Endothelial cell of umbilical vein (primary cell): ENCODE data around the gene KDM3B. TPM values are rescaled to one million over a fixed set of nuclear protein-coding genes. Genes with fewer than 3 reads are reported as not detected.
"Not testable (repeated sequence)": the region's sequence is repeated elsewhere in the genome, so short reads cannot be mapped to it uniquely, and the experiment has no call there.

Source experiments
- BruUV-seq: library from RNA; stranded (reverse); fragments of 400-500 nt; replicated peaks from 2 replicates; lab custom pipeline; 2021; lab: Mats Ljungman, UMichigan
- CTCF ChIA-PET: fragments of 300-600, 350-600 bp; sonication (Branson Sonifier 250); formaldehyde crosslinking; loops from one replicate; lab custom pipeline; 2021; ENCODE audit warnings: antibody characterized with exemption, inconsistent platforms; lab: Charles Lee
- POLR2A ChIA-PET: fragments of 300-600, 350-600 bp; sonication (Branson Sonifier 250); formaldehyde crosslinking; loops from one replicate; lab custom pipeline; 2021; ENCODE audit warnings: antibody characterized with exemption, inconsistent platforms; lab: Charles Lee
- DNase-seq: peaks from one replicate; pipeline ENCODE4 v3.0.0-alpha.2; 2011; ENCODE audit warnings: low read depth, low spot score
- FAIRE-seq: peaks from 2 replicates; lab custom pipeline; 2011; peaks lifted over from hg19 to GRCh38; lab: Jason Lieb, UNC
- H2AFZ ChIP-seq: 2 replicates; pipeline ENCODE4 v1.6.0; 2012; ENCODE audit warnings: low read depth, low read length, control low read depth, inconsistent platforms
- H3K27ac ChIP-seq: 2 replicates; pipeline ENCODE4 v1.5.1; 2011; ENCODE audit warnings: low read depth, mild to moderate bottlenecking, control low read depth, low read length, moderate library complexity; ENCODE audit not compliant: insufficient read depth
- H3K27me3 ChIP-seq, 2 experiments: 2 replicates each; pipeline versions ENCODE4 v1.6.0 to v1.6.1; 2011; ENCODE audit warnings: low read length in 2 of 2, mixed read lengths in 1 of 2; ENCODE audit not compliant: control insufficient read depth in 2 of 2, insufficient read depth in 2 of 2
- H3K36me3 ChIP-seq, 2 experiments: 2 replicates in 1 of 2; 3 replicates in 1 of 2; pipeline ENCODE4 v1.5.1; 2011; ENCODE audit warnings: low read length in 2 of 2, mild to moderate bottlenecking in 1 of 2, moderate library complexity in 1 of 2; ENCODE audit not compliant: control insufficient read depth in 2 of 2, insufficient read depth in 2 of 2; ENCODE audit errors: extremely low read depth in 1 of 2
- H3K4me1 ChIP-seq: 3 replicates; pipeline ENCODE4 v1.5.1; 2011; ENCODE audit warnings: mild to moderate bottlenecking, low read length; ENCODE audit not compliant: control insufficient read depth, insufficient read depth; ENCODE audit errors: extremely low read depth
- H3K4me2 ChIP-seq: 2 replicates; pipeline ENCODE4 v1.6.1; 2011; ENCODE audit warnings: low read length, control low read depth, mixed read lengths; ENCODE audit not compliant: insufficient read depth
- H3K4me3 ChIP-seq, 3 experiments: fragments of 200-600 bp in 1 of 3; sonication (generic), shearing (Covaris generic) in 1 of 3; replicated peaks in 1 of 3; 2 replicates each; pipeline ENCODE4 v1.5.1; 2011 to 2016; ENCODE audit warnings: control low read depth in 3 of 3, low read length in 3 of 3, mild to moderate bottlenecking in 2 of 3, inconsistent platforms in 1 of 3, low read depth in 1 of 3, moderate library complexity in 1 of 3; ENCODE audit not compliant: insufficient read depth in 1 of 3
- H3K79me2 ChIP-seq: 2 replicates; pipeline ENCODE4 v1.6.0; 2012; ENCODE audit warnings: low read length, inconsistent platforms; ENCODE audit not compliant: control insufficient read depth, insufficient read depth
- H3K9ac ChIP-seq: replicated peaks from 2 replicates; pipeline ENCODE3; 2011; ENCODE audit warnings: low read length, control low read depth; ENCODE audit not compliant: insufficient read depth; ENCODE audit errors: extremely low read depth
- H3K9me1 ChIP-seq: replicated peaks from 3 replicates; pipeline ENCODE4 v1.6.0; 2011; ENCODE audit warnings: mild to moderate bottlenecking, low read length; ENCODE audit not compliant: control insufficient read depth, insufficient read depth; ENCODE audit errors: extremely low read depth
- H3K9me3 ChIP-seq: replicated peaks from 2 replicates; pipeline ENCODE4 v1.5.1; 2012; ENCODE audit warnings: low read length, inconsistent platforms; ENCODE audit not compliant: control insufficient read depth, insufficient read depth
- H4K20me1 ChIP-seq: replicated peaks from 2 replicates; pipeline ENCODE3; 2011; ENCODE audit warnings: mild to moderate bottlenecking, low read length; ENCODE audit not compliant: control insufficient read depth, insufficient read depth; ENCODE audit errors: extremely low read depth
- CTCF ChIP-seq, 2 donors: IDR thresholded peaks; 1 replicate in 1 of 2; 2 replicates in 1 of 2; pipeline ENCODE4 v1.5.1; 2011; ENCODE audit warnings: low read length in 2 of 2, mild to moderate bottlenecking in 2 of 2, moderate library complexity in 2 of 2, control low read depth in 1 of 2, inconsistent platforms in 1 of 2, low read depth in 1 of 2; ENCODE audit not compliant: insufficient read depth in 1 of 2; ENCODE audit errors: extremely low read depth in 1 of 2
- FOS ChIP-seq: IDR thresholded peaks from 2 replicates; pipeline ENCODE4 v1.6.1; 2011; ENCODE audit warnings: mild to moderate bottlenecking, low read length, moderate library complexity, borderline replicate concordance; ENCODE audit not compliant: insufficient read depth
- GATA2 ChIP-seq: IDR thresholded peaks from 2 replicates; pipeline ENCODE4 v1.7.0; 2011; ENCODE audit warnings: low read depth, mild to moderate bottlenecking, moderate library complexity, mixed read lengths, low read length; ENCODE audit not compliant: insufficient read length, insufficient read depth
- MAX ChIP-seq: IDR thresholded peaks from 2 replicates; pipeline ENCODE4 v1.6.1; 2011; ENCODE audit not compliant: insufficient read depth, insufficient read length
- MYC ChIP-seq: IDR thresholded peaks from one replicate; pipeline ENCODE4 v1.6.1; 2011; ENCODE audit warnings: mild to moderate bottlenecking, low read depth, low read length
- POLR2A ChIP-seq: IDR thresholded peaks from 2 replicates; pipeline ENCODE4 v1.6.1; 2012; ENCODE audit warnings: low read depth, mild to moderate bottlenecking, control low read depth, low read length
- dilution Hi-C: fragments of 300-500 bp; cut with MboI; formaldehyde crosslinking; loops from one replicate; pipeline ENCODE4 v1.15.0; 2019; ENCODE audit warnings: low sequenced_read_pairs; ENCODE audit not compliant: extremely low pct_ligation_motif_present
- intact Hi-C: fragments of 100-400 bp; cut with micrococcal nuclease; formaldehyde crosslinking; loops from one replicate; pipeline ENCODE4 v1.10.0; 2022
- polyA plus RNA-seq, 4 experiments: library from polyadenylated mRNA; depleted of rRNA in 3 of 4; stranded (reverse) in 3 of 4; unstranded in 1 of 4; fragments of >200 nt; gene quantifications; 2 replicates each; pipeline versions ENCODE4 v1.2.1 to v1.2.3, GENCODE V29; 2011 to 2012; ENCODE audit warnings: missing spikeins in 1 of 4
- total RNA-seq: library from RNA; stranded (reverse); gene quantifications from 2 replicates; pipeline ENCODE4 v1.2.3, GENCODE V29; 2021

Gene KDM3B
- total and polyA plus RNA-seq, 2 donors (not counting 3 experiments of a cell fraction or from before 2014, with no cell fraction given), result 19.0 to 55.7 TPM

DNA sequence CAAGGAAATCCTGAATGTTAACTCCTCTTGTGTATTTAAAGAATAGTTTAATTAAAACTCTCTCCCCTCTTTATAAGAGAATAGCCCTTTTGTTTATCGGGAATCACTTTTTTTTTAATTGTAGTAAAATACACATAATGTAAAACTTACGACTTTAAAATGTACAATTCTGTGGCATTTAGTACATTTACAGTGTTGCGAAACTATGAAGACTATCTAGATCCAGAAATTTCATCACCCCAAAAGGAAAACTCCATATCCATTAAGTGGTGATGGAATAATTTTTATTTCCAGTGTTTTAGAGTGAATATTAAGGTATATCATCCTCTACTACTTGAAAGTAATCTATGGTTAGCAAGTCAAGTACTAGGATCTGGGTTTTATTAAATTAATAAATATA is 36.8 kb downstream of the KDM3B start:
- BruUV-seq, result no TSS peak
- intact Hi-C loops, result no loop called here
- no peak overlapping the region for H2AFZ ChIP-seq
- H3K36me3 ChIP-seq, result peaks cover 11 to 19% of the 10 kb centered on the region in 2 experiments
- ChIA-PET CTCF (no interaction called here), POLR2A (no interaction called here)
- H3K27me3 ChIP-seq, result no peaks in the 10 kb centered on the region
- no peak overlapping the region for H3K4me2 ChIP-seq
- H3K9me3 ChIP-seq, result no peaks in the 10 kb centered on the region
- no peak overlapping the region for H3K27ac ChIP-seq
- dilution Hi-C loops, result no loop called here
- H3K9ac ChIP-seq, result no peak overlapping the region
- no peaks in the 10 kb centered on the region for H3K9me1 ChIP-seq
- DNase-seq (no peak), FAIRE-seq (no peak)
- no peaks in the 10 kb centered on the region for H4K20me1 ChIP-seq
- H3K4me3 ChIP-seq, result no peak overlapping the region
- no peak for TF ChIP-seq GATA2
- no peak for TF ChIP-seq POLR2A
- TF ChIP-seq MAX, result no peak
- TF ChIP-seq CTCF (IDR thresholded peaks at IDR 0.05; ENCODE audit: extremely low read depth in 1 of 2, insufficient read depth in 1 of 2, low read depth in 1 of 2, low read length in 2 of 2), result no peak
- TF ChIP-seq MYC, result no peak
- TF ChIP-seq FOS, result no peak
- no peaks in the 10 kb centered on the region for H3K79me2 ChIP-seq
- peaks cover 13% of the 10 kb centered on the region for H3K4me1 ChIP-seq

- H3K79me2 ChIP-seq, H3K27ac ChIP-seq, H3K4me3 ChIP-seq, H3K4me2 ChIP-seq, BruUV-seq, H2AFZ ChIP-seq, dilution Hi-C loops, H3K27me3 ChIP-seq, H3K9me3 ChIP-seq, FAIRE-seq, intact Hi-C loops, H3K9me1 ChIP-seq, POLR2A ChIA-PET, H3K9ac ChIP-seq, H4K20me1 ChIP-seq, DNase-seq: not testable (repeated sequence)
- CTCF ChIA-PET, result interaction anchor here (0.8 kb wide), 1 partner anchor 38 kb away, joined by 3 read pairs; the partner anchor contains the start of gene KDM3B
- Histone ChIP-seq H3K36me3 (peaks cover 11 to 19% of the 10 kb centered on the region in 2 experiments), H3K4me1 (peaks cover 13% of the 10 kb centered on the region)
Measured at GRCh38 chr5:138389911-138390310, 37.4 kb downstream of the KDM3B start.
